ENCODE measurements around the gene FGL2.
A peak's percentile ranks its signal among the peaks of the same experiment; 100 is the strongest.
"Not testable (repeated sequence)": the region's sequence is repeated elsewhere in the genome, so short reads cannot be mapped to it uniquely, and the experiment has no call there.

Gene FGL2

DNA sequence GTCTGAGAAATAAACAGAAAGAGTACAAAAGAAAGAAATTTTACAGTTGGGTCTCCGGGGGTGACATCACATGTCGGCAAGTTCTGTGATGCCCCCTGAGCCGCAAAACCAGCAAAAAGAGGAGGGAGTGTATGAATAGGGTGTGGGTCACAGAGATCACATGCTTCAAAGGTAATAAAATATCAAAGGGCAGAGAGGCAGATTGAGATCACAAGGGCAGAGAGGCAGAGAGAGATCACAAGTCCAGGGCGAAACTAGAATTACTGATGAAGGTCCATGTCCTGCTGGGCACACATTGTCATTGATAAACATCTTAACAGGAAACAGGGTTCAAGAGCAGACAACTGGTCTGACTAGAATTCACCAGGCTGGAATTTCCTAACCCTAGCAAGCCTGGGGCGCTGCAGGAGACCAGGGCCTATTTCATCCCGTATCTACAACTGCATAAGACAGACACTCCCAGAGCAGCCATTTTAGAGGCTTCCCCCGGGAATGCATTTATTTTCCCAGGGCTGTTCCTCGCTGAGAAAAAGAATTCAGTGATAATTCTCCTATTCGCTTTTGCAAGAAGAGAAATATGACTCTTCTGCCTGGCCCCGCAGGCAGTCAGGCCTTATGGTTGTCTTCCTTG is 20.2 kb upstream of the FGL2 start:
- in situ Hi-C loops (cut with MboI; ENCODE audit: low pct_unique_long_range_greater_than_20kb, low sequenced_read_pairs); DNase-seq: not testable (repeated sequence)

DNA sequence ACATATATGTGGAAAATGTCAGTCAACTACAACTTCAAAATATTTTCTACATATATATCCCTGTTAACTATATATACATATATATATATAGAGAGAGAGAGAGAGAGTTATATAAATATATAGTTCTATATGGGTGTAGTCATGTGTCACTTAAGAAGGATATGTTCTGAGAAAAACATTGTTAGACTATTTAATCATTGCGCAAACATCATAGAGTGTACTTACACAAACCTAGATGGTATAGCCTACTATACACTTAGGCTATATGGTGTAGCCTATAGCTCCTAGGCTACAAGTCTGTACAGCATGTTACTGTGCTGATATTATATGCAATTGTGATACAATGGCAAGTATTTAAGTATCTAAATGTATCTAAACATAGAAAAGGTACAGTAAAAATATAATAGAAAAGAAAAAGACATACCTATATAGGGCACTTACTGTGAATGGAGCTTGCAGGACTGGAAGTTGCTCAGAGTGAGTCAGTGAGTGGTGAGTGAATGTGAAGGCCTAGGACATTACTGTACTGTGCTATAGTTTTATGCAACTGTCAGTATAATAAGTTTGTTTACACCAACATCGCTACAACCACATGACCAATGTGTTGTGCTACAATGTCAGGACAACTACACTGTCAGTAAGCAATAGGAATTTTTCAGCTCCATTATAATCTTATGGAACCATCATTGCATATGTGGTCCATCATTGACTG is 18.0 kb upstream of the FGL2 start:
- in situ Hi-C loops (cut with MboI; ENCODE audit: low pct_unique_long_range_greater_than_20kb, low sequenced_read_pairs) = no loop called here
- no peak for DNase-seq

DNA sequence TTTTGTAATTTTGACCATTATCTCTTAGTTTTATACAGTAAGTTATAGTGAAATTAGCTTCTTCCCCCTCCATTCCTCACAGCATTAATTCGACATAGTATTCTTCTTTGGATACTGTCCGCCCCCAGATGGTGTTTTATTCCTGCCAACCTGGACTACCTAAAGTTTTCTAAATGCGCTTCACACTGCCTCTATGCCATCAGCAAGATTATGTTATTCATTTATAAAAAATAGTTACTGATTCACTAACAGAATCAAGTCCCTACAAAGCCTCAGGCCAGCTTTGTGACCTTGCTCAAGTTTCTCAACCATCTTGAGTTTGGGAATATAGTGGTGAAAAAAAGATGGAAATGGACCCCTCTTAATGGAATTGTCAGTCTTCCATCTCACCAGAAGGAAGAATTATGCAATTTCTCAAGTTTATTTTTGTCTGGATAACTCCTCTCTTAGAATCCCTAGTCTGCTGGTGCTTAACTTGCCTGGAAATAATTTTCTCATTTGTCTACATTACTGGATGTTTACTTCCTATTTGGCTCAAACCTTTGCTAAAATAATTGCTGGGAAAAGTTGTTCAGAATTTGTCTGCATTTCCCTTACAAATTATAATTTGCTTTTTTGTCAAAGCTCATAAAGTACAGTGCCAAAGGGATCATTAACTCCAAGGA is 16.7 kb upstream of the FGL2 start:
- in situ Hi-C loops (cut with MboI; ENCODE audit: low pct_unique_long_range_greater_than_20kb, low sequenced_read_pairs) = no loop called here
- no peak for DNase-seq

DNA sequence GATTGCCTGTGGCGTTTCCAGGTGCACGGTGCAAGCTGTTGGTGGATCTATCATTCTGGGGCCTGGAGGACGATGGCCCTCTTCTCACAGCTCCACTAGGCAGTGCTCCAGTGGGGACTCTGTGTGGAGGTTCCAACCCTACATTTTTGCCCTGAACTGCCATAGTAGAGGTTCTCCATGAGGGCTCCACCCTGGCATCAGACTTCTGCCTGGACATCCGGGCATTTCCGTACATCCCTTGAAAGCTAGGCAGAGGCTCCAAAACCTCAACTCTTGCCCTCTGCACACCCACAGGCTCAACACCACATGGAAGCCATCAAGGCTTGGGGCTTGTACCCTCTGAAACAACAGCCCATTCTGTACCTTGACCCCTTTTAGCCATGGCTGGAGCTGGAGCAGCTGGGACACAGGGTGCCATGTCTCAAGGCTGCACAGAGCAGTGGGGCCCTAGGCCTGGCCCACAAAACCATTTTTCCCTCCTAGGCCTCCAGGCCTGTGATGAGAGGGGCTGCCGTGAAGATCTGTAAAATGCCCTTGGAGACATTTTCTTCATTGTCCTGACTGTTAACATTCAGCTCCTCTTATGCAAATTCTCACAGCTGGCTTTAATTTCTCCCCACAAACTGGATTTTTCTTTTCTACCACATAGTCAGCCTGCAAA is 10.0 kb upstream of the FGL2 start:
- in situ Hi-C loops (cut with MboI; ENCODE audit: low pct_unique_long_range_greater_than_20kb, low sequenced_read_pairs) = no loop called here
- DNase-seq = no peak

DNA sequence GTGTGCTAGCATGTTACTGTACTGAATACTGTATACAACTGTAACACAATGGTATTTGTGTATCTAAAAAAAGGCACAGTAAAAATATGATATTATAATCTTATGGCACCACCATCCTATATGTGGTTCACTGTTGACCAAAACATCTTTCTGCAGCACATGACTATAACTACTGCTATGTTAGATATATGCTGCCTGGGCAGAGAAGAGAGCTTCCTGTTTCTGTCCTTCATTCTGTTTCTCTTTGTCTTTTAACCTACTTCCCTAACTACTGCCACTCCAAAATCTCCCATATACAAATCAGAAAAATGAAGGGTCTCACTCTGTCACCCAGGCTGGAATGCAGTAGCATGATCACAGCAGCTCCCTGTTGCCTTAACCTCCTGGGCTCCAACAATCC is 8.8 kb upstream of the FGL2 start:
- peak; percentile 38 for DNase-seq
- in situ Hi-C loops (cut with MboI; ENCODE audit: low pct_unique_long_range_greater_than_20kb, low sequenced_read_pairs) = no loop called here

DNA sequence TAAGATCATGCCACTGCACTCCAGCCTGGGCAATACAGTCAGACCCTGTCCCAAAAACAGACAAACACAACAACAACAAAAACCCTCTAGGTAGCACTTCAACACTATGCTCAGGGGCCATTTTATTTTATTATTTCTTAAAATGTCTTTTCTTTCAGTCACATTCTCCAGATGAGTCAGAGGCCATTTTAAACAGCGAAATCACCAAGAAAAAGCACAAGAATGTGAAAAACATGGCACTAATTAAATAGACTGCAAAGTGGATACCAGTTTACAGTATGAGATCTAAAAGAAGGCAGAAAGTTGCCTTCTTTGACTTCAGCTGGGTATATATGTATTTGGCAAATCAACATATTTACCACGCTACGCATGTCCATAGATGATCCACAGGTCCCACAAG is 6.1 kb upstream of the FGL2 start:
- DNase-seq = no peak
- in situ Hi-C loops (cut with MboI; ENCODE audit: low pct_unique_long_range_greater_than_20kb, low sequenced_read_pairs) = no loop called here

DNA sequence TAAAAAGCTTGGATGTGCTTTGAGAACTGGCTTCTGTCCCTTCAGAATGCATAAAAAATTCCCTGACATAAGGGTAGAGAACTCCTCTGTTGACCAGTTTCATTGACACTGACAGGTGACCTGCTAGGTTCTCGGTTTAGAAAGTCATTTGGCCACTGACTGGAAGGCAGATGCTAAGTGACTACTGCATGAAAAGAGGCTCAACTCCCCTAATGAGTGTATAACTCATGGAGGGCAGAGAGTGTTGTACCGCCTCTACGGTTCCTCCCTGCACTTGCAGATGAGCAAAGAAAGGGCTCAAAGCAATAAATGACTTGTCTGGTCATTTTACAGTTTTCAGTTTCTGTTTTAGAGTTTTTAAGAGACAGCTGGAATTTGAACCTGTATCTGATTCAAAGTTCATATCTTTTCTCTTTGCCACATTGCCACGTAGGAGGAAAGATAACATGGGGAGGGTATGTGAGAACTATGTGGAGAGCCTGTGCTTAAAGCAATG is 2.9 kb upstream of the FGL2 start:
- in situ Hi-C loops (cut with MboI; ENCODE audit: low pct_unique_long_range_greater_than_20kb, low sequenced_read_pairs) = no loop called here
- DNase-seq = no peak

DNA sequence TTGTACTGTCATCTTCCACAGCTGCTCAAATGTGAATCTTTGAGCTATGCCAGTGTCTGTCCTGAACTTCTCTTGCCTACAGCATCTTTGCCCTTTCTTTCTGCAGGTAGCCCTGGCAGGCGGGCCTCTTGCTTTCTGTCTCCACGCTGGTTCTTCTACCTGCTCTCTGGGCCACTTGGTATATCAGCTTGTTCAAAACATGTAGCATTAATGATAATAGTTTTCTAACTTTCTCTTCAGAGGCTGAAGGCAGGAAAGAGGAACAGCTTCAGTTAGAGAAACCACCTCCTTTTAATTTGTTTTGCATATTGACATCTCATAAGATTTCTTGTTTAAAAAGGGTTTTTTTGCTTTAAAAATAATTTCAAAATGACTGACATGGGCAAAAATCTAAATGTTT is 923 bp upstream of the FGL2 start:
- in situ Hi-C loops (cut with MboI; ENCODE audit: low pct_unique_long_range_greater_than_20kb, low sequenced_read_pairs) = no loop called here
- no peak for DNase-seq

DNA sequence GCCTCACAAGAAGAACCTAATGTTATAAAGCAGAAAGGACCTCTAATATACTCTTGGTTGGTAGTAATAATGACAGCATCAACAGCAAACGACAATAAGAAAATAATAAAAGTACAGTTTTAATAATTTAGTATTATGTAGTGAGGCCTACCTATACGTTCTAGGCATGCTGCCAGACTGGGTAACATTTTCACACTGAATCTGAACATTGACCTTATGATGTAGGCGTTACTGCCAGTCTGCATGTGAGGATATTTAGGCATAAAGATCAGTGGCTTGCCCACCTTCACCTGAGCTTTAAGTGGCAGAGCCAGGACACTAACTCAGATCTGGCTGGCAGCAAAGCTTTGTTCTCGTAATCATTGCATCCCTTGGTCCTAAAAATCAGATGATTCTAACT is 2.5 kb downstream of the FGL2 start:
- in situ Hi-C loops (cut with MboI; ENCODE audit: low pct_unique_long_range_greater_than_20kb, low sequenced_read_pairs) = no loop called here
- no peak for DNase-seq

DNA sequence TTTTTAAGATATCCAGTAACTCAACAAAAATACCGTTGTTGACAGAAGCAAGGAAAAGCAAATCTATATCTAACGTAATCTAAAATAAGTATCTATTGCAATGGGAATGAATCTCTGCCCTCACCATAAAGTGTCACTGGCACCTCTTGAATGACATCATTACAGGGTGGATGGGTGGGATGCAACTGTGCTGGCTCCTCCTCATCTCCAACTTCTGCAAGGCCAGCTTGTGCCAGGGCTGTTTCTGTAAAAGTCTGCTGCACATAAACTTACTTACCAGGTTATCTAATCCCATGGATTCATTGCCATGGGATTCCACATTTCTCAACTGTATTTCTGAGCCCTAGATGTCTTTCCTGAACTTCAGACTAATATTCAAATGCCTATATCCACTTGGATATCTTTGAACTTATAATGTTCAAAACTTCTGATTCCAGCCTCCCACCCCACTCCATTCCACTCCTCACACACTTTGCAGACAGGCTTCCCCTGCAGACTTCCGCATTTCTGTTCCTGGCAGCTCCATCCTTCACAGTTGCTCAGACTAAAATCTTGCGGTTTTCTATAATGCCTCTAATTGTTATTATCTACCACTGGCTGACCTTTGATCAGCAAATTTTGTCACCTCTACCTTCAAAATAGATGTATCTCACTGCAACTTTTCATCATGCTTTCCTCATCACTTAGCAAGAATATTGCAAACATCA is 10.7 kb downstream of the FGL2 start:
- in situ Hi-C loops (cut with MboI; ENCODE audit: low pct_unique_long_range_greater_than_20kb, low sequenced_read_pairs) = no loop called here
- peak; percentile 87 for DNase-seq

DNA sequence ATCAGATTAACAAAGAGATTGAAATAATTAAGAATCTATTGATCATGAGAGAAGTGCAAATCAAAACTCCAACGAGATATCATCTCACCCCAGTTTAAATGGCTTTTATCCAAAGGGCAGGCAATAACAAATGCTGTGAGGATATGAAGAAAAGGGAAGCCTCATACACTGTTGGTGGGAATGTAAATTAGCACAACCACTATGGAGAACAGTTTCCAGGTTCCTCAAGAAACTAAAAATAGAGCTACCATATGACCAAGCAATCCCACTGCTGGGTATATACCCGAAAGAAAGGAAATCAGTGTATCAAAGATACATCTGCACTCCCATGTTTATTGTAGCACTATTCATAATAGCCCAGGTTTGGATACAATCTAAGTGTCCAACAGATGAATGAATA is 13.8 kb downstream of the FGL2 start:
- DNase-seq = no peak
- in situ Hi-C loops (cut with MboI; ENCODE audit: low pct_unique_long_range_greater_than_20kb, low sequenced_read_pairs) = no loop called here

DNA sequence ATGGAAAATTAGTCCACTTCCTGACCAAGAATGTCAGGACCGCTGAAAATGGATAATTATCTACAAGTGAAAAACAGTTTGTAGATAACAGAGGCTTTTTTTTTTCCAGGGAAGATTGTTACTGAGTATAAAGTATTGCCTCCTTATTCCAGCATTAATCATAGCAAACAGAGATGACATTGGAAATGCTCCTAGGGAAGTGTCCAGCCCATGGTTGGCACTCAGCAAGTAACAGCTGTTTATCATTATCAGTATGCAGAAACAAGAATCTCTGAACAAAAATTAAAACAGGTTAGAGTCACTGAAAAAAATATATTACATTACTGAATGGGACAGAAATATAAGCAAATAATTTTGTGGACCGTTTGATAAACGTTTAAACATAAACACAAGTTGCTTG is 14.6 kb downstream of the FGL2 start:
- DNase-seq = no peak
- in situ Hi-C loops (cut with MboI; ENCODE audit: low pct_unique_long_range_greater_than_20kb, low sequenced_read_pairs) = no loop called here

DNA sequence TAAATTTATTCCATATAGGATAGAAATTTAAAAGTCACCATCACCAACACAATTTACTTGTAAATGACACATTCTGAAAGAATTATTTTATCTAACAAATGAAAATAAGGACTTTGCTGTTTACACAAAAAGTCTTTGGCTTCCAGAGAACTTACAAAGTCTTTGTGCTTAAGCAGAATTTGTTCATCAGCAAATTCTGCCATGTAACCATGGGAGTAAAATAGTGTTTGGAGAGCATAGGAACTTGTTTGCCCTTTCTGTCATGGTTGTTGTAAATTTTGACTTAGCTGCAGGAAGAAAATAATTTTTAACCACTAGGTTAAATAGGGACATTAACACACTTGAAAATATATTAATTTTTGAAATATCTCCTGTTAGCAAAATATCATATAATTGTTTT is 15.2 kb downstream of the FGL2 start:
- in situ Hi-C loops (cut with MboI; ENCODE audit: low pct_unique_long_range_greater_than_20kb, low sequenced_read_pairs) = no loop called here
- DNase-seq = no peak

DNA sequence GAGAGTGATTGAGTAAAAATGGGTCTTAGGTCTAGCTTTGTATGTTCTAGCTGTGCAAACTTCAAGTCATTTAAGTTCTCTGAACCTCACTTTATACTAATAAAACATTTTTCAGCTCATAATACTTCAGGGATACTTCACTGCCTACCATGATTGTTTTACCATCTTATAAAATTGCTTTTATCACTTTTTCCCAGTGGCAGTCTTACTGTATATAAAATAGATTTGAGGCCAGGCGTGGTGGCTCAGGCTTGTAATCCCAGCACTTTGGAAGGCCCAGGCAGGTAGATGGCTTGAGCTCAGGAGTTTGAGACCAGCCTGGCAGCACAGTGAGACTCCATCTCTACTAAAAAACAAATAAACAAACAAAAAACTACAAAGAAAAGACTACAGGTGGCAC is 17.4 kb downstream of the FGL2 start:
- in situ Hi-C loops (cut with MboI; ENCODE audit: low pct_unique_long_range_greater_than_20kb, low sequenced_read_pairs) = no loop called here
- no peak for DNase-seq

DNA sequence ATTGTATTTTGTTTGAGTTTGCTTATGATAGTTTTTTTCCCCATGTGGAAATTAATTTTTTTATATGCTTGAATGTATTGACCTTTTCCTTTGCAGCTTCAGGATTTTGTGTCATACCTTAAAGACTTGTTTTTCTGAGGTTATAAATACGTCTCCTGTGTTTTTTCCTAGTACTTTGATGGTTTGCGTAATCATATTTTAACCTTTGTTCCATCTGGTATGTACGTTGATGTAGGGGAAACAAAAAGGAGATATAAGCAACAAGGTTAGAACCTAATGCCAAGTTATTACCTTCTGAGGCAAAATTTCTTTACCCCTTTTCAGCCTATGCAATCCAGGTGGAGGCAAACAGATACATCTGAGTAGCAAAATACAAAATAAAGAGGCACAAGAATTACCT is 17.9 kb downstream of the FGL2 start:
- in situ Hi-C loops (cut with MboI; ENCODE audit: low pct_unique_long_range_greater_than_20kb, low sequenced_read_pairs) = no loop called here
- DNase-seq = no peak

DNA sequence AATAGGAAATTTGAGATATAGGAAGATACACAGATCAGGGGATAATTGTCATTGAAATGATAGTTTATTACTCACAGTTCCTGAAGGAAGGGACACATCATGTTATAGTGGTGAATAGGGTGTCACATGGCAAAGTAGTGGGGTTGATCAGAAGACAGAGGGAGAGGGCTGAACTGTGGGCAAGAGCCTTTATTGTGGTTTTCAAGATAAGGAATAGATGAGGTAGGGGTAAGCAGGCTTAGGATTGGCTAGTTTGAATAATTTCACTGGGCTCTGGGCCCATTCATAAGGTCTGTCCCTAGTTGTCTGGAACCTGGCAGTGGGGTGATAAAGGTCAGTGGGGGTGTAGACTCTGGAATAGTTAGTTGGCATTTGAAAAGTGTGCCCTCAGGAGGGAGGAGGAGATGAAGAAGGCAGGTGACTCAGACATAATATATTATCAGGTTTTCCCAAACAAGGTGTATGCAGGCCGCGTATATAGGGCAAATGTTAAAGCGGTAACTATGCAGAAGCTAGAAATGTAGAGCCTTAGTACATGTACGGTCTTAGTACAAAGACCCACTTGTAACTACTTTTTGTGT is 18.5 kb downstream of the FGL2 start:
- no peak for DNase-seq
- in situ Hi-C loops (cut with MboI; ENCODE audit: low pct_unique_long_range_greater_than_20kb, low sequenced_read_pairs) = no loop called here

DNA sequence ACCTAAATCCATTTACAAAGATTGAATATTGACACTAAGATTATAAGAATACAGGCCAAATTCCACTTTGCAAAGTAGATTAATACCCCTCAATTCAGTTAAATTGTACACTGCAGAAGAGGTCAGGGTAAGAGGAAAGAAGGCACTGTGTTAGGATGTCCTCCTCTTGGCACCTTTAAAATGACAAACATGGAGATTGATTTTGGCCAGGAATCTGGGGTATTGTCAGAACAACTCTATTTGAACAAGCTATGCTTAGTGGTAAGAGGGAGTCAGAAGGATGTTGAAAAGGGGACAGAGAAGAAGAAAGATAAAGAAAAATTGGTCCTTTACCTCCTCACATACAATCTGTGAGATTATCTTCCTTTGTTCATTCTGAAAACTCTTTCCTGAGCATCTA is 21.6 kb downstream of the FGL2 start:
- in situ Hi-C loops (cut with MboI; ENCODE audit: low pct_unique_long_range_greater_than_20kb, low sequenced_read_pairs); DNase-seq: not testable (repeated sequence)

DNA sequence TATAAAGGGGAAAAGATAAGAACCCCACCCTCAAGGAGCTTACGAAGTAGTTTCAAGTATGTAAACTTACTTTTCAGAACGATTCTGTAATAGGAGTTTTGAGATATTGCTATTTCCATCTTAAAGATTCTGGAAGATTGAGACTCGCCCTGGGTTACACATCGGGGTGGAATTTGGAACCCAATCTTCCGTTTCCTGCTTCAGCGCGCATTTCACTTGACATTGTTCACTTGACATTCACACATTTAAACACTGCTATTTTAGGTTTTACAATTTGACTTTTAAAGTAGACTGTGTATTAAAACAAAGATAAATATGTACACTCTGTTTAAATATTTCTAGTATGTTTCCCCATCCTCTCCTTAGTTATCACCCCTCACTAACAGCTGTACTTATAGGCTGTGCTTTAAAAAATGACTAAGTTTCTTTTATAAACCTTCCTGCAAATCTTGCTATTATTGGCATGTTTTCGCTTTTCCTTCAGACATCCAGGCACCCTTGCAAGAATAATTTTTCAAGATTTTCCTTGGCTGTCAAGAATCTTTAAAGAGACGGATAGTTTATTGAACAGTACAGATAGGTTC is 22.2 kb downstream of the FGL2 start:
- DNase-seq; in situ Hi-C loops (cut with MboI; ENCODE audit: low pct_unique_long_range_greater_than_20kb, low sequenced_read_pairs): not testable (repeated sequence)

All from KBM-7 (cell line).